CD4-positive, alpha-beta T cell treated with Interleukin-4 for 1 hour (primary cell): ENCODE measurements around the gene ACOT4.
"Not testable (repeated sequence)": the region's sequence is repeated elsewhere in the genome, so short reads cannot be mapped to it uniquely, and the experiment has no call there.

ENCODE experiments used
- DNase-seq, 2 donors: peaks; one replicate each; pipeline ENCODE4 v3.0.0-alpha.2; 2020 to 2022

The ACOT4 gene

DNA sequence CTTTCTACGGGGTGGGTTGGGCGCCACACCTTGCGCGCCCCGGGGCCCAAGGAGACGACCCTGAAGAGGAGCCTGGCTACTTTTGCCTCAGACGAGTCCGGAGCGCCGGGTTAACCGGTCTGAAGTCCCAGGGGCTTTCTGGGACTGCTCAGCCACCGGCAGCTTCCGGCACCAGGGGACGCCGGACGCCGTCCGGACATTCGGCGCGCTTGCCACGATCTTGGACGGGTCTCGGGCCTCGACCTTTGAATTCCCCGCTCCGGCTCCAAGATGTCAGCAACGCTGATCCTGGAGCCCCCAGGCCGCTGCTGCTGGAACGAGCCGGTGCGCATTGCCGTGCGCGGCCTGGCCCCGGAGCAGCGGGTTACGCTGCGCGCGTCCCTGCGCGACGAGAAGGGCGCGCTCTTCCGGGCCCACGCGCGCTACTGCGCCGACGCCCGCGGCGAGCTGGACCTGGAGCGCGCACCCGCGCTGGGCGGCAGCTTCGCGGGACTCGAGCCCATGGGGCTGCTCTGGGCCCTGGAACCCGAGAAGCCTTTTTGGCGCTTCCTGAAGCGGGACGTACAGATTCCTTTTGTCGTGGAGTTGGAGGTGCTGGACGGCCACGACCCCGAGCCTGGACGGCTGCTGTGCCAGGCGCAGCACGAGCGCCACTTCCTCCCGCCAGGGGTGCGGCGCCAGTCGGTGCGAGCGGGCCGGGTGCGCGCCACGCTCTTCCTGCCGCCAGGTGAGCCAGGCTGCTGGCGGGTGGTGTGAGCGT is at the start of gene ACOT4:
Gene ACOT4 (plus strand): TSS at position 184 of the 760 bp plus-strand sequence. CDS start 87 bp downstream, at position 271.
- DNase-seq, result peak; percentile 28 to 60

GRCh38 chr14:73542961-73543360 is 48.7 kb upstream of the ACOT4 start:
- not testable (repeated sequence) for DNase-seq

GRCh38 chr14:73545353-73545752 is 46.3 kb upstream of the ACOT4 start:
- DNase-seq, result not testable (repeated sequence)

- DNase-seq, result not testable (repeated sequence)
These were observed 42.6 kb upstream of the ACOT4 start for GRCh38 chr14:73549097-73549496.

- DNase-seq, result not testable (repeated sequence)
These were observed 41.7 kb upstream of the ACOT4 start for GRCh38 chr14:73549889-73550524.

- DNase-seq, result no peak
These were observed 37.8 kb upstream of the ACOT4 start for GRCh38 chr14:73553845-73554244.

GRCh38 chr14:73557201-73557600 is 34.5 kb upstream of the ACOT4 start:
- DNase-seq, result not testable (repeated sequence)

DNA sequence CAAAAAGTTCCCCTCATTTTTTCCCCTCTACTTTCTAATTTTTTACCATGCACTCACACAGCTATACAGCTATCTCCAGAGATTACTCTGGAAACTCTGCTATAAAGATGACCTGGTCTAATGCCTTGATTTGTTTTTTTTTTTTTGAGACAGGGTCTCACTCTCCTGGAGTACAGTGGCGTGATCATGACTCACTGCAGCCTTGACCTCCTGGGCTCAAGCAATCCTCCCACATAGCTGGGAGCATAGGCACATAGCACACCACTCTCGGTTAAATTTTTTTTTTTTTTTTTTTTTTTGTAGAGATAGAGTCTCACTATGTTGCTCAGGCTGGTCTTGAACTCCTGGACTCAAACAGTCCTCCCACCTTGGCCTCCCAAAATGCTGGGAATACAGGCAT is 33.4 kb upstream of the ACOT4 start:
- not testable (repeated sequence) for DNase-seq

DNA sequence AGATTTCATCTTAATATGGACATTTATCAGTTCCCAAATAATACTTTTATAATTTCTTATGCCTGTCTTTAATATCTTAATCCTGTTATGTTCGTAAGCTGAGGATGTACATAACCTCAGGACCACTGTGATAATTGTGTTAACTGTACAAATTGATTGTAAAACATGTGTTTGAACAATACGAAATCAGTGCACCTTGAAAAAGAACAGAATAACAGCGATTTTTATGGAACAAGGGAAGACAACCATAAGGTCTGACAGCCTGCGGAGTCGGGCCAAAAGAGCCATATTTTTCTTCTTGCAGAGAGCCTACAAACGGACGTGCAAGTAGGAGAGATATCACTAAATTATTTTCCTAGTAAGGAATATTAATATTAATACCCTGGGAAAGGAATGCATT is 29.4 kb upstream of the ACOT4 start:
- DNase-seq, result not testable (repeated sequence)

DNA sequence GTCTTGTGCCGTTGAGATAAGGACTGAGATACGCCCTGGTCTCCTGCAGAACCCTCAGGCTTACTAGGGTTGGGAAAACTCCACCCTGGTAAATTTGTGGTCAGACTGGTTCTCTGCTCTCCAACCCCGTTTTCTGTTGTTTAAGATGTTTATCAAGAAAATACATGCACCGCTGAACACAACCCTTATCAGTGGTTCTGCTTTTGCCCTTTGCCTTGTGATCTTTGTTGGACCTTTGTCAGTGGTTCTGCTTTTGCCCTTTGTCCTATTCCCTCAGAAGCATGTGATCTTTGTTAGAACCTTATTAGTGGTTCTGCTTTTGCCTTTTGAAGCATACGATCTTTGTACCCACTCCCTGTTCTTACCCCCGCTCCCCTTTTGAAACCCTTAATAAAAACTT is 29.0 kb upstream of the ACOT4 start:
- not testable (repeated sequence) for DNase-seq

- not testable (repeated sequence) for DNase-seq
These were observed 25.2 kb upstream of the ACOT4 start for GRCh38 chr14:73566431-73566830.

DNA sequence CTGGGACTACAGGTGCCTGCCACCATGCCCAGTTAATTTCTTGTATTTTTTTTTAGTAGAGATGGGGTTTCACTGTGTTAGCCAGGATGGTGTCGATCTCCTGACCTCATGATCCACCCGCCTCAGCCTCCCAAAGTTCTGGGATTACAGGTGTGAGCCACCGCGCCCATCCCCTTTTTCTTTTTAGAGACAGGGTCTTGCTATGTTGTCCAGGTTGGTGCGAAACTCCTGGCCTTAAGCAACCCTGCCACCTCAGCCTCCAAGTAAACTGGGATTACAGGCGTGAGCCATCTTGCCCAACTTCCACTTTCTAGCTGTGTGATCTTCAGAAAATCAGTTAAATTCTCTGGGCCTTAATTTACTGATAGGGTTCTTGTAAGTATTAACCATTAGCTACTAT is 24.7 kb upstream of the ACOT4 start:
- not testable (repeated sequence) for DNase-seq

GRCh38 chr14:73567358-73567757 is 24.3 kb upstream of the ACOT4 start:
- DNase-seq, result no peak

DNA sequence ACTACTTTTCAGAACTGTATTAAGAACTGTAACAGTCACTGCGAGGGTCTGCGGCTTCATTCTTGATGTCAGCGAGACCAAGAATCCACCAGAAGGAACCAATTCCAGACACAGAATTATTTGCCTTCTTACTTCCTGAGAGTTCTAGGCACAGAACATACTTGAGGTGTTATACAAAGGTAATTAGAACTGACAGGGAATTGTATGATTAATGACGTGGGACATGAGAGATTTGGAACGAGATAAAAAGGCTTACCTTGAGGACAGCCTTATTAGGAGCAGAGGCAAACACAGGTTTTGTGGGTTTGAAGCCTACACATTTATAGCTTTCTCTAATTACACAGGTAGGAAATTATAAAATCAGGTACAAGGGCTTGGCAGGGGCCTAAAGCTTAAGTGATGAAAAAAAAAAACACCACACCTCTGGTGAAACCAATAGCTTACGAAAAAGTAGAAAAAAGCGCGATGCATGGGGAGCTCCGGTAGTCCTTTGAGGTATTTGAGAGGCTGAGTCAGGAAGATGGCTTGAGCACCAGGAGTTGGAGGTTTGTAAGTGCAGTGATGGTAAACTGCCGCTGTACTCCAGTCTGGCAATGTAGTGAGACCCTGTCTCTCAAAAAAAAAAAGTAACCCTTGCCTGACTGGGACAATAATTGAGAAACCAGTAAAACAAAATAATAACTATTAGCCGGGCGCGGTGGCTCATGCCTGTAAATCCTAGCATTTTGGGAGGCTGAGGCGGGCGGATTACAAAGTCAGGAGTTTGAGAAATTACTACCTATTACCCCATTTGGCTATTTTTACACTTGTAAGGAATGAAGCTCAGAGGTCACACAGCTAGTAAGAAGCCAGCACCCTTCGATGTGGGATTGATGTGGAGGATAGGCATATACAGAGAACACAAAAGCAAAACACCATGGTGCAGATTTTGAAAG is 23.5 kb upstream of the ACOT4 start:
- peak in 1 of 2 donors; percentile 22 for DNase-seq

GRCh38 chr14:73568886-73569184 is 22.8 kb upstream of the ACOT4 start:
- DNase-seq, result not testable (repeated sequence)

GRCh38 chr14:73569185-73569958 is 22.3 kb upstream of the ACOT4 start, which contains the start of gene ACOT2:
ACOT2 (plus strand) TSS chr14:73569213; CDS start chr14:73569241, 28 bp downstream.
- peak; percentile 75 to 77 for DNase-seq

GRCh38 chr14:73570913-73571312 is 20.8 kb upstream of the ACOT4 start:
- DNase-seq, result peak; percentile 72 to 79

DNA sequence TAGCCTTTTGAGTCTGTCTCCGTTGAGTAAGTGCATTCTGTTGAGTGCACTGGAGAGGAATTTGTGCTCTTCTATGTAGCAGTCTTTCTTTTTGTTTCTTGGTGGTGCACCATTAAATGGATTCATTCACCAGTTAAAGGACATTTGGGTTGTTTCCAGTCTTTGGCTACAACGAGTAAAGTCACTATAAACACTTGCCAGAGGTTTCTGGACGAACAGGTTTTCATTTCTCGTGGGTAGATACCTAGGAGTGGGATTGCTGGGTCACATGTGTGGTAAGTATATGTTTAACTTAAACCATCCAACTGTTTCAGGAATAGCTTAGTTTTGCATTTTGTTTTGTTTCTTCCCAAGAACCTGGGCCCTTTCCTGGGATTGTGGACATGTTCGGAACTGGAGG is 18.6 kb upstream of the ACOT4 start:
- DNase-seq, result not testable (repeated sequence)

DNA sequence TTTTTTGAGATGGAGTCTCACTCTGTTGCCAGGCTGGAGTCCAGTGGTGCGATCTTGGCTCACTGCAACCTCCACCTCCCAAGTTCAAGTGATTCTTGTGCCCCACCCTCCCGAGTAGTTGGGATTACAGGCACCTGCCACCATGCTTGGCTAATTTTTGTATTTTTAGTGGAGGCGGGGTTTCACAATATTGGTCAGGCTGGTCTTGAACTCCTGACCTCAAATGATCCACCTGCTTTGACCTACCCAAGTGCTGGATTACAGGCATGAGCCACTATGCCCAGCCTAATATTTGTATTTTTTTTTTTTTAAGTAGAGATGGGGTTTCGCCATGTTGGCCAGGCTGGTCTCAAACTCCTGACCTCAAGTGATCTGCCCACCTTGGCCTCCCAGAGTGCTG is 17.9 kb upstream of the ACOT4 start:
- DNase-seq, result not testable (repeated sequence)

- DNase-seq, result not testable (repeated sequence)
These were observed 17.4 kb upstream of the ACOT4 start for GRCh38 chr14:73574251-73574650.

DNA sequence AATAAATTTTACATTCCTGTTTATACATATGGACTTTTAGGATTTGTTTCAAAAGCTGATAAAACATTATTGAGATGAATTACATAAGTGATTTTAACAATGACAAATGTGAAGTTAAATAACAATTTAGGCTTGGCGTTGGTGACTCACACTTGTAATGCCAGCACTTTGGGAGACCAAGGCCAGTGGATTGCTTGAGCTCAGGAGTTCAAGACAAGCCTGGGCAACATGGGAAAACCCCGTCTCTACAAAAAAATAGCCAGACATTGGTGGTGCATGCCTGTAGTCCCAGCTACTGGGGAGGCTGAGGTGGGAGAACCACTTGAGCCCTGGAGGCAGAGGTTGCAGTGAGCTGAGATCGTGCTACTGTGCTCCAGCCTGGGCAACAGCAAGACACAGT is 15.3 kb upstream of the ACOT4 start:
- no peak for DNase-seq

- DNase-seq, result not testable (repeated sequence)
These were observed 14.5 kb upstream of the ACOT4 start for GRCh38 chr14:73577214-73577613.
